OCI-LY3 (cell line): ENCODE measurements around the gene LETMD1.

Experiments used
- CTCF ChIP-seq: fragments of 200-600, 300-600 bp; sonication (generic); IDR thresholded peaks from 2 replicates; pipeline ENCODE4 v1.5.1; 2014; ENCODE audit warnings: antibody characterized with exemption, low read length, low read depth
- EZH2phosphoT487 ChIP-seq: fragments of 200-600 bp; shearing (Covaris generic); IDR thresholded peaks from 2 replicates; pipeline ENCODE4 v1.6.1; 2018; ENCODE audit warnings: antibody characterized with exemption, mixed run types, low read depth

- TF ChIP-seq CTCF (no peak), EZH2phosphoT487 (no peak)
Measured at GRCh38 chr12:51080136-51080535, 32.0 kb downstream of the LETMD1 start.
